HG03432 (cell line): ENCODE data around the gene TNFAIP8.

Source experiments
- ATAC-seq: cut with Tn5 transposase; IDR thresholded peaks from one replicate; pipeline ENCODE4 v1.9.1; 2021; ENCODE audit warnings: mild to moderate bottlenecking, moderate library complexity; ENCODE audit not compliant: unreplicated experiment

The TNFAIP8 gene

DNA sequence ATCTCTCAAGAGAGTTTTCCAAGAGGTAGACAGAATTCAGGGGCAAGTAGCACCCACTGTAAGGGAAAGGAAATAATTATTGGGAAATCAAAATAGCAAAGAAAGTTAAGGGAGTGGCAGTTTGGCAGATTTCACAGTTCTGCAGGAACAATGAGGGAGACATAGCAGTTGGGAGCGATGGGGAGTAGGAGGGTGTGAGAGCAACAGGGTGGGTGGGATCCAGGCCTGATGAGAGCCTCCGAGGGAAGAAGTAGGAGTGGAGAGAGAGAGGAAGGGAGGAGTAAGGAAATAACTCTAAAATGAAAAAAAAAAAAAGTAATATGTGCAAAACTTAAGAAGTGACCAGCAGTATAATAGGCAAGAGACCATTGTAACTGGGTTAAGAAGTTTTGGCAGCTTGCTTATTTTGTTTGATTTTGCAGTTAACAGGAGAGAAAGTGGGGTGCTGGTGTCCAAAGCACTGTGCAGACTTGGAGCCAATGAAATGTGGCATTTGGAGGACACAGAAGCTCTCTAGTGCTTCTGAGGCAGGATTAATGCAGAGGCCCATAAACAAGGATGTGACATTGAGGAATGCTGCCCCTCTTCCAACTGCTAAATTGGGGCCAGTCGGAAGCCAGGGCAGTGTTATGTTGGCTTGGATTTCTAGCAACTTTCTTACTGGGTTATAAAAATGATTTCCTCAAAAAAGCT, 10.2 kb downstream of the TNFAIP8 start:
- no peak for ATAC-seq

DNA sequence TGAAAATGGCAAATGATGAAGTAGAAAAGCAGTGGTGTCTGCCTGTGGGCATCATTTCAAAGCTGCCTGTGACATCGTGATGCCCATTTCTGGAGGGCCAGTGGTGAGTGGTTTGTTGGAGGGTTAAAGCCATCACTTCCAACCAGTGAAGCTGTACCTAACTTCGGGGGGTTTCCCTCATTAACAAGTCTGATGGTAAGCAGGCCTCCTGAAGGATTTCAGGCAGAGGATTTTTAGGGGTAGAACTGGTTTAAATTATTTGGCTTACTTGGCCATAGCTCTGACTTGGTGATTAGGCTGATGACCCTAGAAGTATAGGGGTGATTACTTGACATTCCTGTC, 10.7 kb downstream of the TNFAIP8 start:
- ATAC-seq: peak; percentile 42

DNA sequence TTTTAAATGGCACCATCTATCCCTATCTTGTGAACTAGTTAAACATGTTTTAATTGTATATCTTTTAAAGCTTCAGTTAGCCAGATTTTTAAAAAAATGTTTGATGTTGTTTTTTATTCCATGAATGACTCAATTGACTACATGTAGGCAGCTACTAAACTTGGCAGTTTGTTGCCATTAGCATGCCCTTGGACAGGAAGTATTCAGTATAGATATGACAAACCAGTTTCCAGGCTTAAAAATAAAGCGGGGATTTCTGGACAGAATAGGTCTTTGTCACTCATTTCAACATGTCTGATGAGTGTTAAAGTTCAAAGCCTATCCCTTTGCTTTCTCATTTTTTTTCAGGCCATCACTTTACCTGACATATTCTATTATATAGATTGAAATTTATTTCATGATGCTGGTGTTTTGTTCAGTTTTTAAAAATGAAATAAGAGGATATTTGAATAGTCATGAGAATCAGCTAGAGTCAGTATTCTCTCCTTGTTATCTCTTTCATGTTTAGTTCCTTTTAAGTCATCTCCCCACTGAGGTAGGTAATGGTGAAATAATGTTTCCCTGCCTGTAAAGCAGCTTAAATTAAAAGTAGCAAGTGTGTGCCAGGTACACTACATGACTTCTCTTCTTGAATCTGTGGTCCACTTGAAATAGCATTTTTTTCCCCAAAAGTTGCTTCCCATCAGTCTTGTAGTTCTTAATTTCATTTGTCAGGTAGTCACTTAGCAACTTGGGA, 11.9 kb downstream of the TNFAIP8 start:
- peak; percentile 80 for ATAC-seq

DNA sequence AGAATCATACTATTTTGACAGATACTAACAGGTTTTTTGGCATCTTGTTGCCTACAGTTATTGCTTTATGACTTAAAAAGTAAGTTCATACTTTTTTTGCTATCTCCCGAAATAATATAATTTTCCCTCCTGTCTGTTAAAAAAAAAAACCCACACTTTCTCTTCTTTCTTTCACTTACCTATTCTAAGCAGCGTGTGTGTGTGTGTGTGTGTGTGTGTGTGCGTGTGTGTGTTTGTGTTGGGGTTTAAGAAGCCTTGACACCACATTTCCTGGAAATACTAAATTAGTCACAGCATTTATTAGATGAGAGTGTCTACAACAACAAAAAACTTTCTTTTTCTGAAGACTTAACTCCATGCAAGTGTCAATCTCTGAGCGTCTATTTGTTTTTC, 12.4 kb downstream of the TNFAIP8 start:
- ATAC-seq: no peak

DNA sequence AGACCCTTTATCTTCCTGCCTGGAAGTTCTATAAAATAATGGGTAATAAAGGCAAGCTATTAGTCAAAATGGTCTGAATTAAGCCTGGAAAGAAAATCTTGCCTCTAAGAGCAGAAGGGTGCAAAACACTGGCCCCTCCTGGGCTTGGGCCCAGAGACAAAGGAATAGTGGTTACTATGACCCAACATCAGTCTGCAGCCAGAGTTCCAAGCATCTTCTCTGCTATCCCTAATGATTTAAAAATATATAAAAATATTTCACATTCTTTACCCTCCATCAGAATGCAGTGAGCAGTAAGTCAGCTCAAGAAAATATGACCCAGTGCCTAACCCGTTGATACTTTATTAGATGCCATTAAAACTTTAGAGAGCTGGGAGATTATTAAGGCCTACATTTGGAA, 14.7 kb downstream of the TNFAIP8 start:
- ATAC-seq: no peak

DNA sequence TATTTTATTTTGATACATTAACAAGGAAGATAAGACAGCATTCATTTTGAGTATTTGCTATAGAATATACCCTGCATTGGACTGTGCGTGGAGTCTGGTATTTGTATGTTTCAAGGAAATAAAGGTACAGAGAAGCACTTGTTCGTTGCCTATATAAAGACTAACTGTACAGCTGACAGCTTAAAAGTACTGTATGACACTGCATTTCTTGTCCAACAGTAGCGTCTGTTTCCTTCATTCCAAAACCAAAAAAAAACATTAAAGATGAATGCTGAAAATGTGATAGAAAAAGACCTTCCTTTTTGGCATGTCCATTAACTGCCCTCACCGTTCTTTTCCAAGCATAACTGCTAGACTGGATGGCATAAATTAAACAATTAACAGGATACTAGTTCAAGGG, 15.3 kb downstream of the TNFAIP8 start:
- ATAC-seq: no peak

DNA sequence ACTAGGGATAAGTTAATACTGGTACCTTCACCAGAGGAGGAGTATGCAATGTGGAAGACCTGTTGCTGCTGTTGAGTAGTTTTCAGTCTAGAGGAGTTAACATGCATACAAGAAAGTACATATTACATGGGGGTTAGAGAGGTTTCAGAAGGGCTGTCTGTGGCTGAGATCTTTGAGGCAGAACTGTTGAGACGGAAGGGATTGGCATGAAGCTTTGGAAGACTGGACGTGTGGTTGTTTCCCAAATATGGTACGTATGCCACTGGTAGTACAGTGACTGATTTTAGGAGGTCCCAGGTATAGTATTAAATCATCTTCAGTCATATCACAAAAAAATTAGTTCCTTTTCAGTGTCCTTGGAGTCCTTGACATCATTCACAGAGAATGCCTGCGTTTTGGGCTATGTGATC, 17.6 kb downstream of the TNFAIP8 start:
- peak; percentile 54 for ATAC-seq

DNA sequence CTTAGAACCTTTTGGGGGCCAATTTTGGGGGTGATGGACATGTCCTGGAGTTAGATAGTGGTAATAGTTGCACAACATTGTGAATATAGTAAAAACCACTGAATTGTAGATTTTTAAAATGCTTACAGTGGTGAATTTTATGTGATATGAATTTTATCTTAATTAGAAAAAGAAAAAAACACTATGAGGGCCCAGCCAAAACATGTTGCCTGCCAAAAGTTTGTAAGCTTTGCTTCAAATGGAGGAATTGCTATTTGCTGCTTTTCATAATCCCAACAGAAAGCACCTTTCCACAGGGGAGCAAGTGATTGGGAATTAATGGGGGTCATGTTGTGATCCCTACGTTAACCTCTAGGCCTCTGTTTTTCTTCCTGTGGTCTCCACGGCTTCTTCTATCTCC, 19.1 kb downstream of the TNFAIP8 start:
- no peak for ATAC-seq

DNA sequence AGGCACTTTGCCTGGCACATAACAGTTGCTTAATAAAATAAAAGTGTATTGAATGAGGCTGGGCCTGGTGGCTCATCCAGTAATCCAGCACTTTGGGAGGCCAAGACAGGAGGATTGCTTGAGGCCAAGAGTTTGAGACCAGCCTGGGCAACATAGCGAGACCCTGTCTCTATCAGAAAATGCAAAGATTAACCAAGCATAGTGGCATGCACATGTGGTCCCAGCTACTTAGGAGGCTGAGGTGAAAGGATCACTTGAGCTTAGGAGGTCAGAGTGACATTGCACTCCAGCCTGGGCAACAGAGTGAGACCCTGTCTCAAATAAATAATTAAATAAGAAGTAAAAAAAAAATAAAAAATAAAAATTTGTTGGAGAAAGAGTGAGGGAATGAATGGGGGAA, 21.2 kb downstream of the TNFAIP8 start:
- ATAC-seq: no peak

DNA sequence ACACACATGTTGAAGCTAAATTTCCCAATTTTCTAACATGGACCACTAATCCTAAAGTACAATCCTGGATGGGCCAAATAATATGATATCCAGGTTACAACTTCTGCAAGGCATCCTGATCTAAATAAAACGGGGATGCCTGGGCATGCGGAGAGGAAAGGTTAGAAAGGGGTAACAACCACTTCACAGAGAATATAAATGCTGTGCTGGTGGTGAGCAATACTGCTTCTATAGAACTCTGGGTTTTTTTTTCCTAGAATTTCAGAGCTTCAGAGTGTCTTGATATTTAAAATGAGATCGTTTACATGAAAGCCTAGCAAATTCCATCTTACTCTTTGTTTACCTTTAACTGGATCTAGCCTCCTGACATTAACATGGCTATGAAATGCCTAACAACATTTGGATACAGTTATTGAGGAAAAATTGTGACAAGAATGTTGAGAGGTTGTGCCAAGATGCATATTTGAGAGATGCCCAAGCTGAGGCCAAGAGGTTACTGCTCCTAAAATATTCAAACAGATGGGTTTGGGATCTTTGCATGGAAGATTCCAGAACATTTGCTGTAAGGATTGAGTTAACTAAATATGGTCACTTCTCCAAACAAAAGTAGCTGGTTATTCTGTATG, 22.4 kb downstream of the TNFAIP8 start:
- ATAC-seq: no peak

DNA sequence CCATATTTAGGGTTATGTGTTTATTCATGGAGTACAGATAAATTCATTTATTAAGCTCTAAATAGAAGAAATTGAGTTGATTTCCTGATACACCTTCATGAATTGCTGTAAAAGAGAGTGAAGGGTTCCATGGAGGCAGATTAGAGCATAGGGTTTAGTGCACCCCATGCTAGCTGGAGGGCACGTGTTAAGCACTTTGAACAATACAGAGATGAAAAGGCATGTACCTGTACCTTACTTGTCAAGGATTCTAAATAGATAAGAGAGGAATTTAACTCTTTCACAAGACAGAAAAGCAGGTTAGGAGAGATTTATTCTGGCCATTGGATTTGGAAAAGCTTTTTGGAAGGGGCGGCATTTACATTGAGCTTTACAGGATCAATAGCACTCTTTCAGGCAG, 23.3 kb downstream of the TNFAIP8 start:
- ATAC-seq: no peak

DNA sequence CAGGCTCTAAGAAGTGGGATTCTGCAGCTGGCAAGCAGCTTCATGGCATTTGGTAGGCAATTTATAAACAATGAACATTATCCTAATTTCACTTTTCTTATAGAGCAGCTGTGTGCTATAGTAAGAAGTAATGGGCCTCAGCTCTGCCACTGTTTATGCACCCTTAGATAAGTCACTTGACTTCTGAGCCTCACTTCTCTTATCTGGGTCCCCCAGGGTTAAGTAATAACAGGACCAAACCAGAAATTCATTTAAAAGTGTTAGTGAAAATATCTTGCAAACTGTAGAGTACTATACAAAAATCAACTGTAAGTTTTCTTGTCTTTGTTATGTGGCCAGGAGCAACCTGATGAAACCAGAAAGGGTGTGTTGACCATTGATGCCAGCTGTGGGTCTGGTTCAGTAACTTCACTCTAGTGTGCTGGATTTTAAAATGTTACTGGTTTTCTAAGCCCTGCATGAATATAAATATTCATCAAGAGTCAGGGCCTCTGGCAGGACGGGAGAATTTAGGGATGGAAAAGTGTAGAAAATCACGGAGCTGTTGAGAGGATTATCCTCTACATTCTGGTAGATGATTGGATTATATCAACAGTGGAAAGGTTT, 24.2 kb downstream of the TNFAIP8 start:
- no peak for ATAC-seq

DNA sequence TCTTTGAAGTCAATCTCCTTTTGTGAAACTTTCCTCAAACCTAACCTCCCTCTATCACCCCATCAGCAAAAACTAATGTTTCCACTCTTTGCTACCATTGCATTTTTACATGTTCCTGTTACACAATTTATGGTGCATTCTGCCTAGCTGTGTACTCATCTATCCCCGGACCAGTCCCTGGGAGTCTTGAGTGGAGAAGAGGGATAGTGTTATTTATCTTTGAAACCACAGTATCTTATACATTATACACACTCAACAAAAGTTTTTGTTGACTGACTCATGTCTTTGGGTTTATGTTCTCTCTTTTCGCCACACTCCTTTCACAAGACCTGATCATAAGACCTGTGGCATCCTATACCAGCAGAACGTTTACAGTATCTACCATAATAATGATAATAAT, 26.4 kb downstream of the TNFAIP8 start:
- no peak for ATAC-seq

DNA sequence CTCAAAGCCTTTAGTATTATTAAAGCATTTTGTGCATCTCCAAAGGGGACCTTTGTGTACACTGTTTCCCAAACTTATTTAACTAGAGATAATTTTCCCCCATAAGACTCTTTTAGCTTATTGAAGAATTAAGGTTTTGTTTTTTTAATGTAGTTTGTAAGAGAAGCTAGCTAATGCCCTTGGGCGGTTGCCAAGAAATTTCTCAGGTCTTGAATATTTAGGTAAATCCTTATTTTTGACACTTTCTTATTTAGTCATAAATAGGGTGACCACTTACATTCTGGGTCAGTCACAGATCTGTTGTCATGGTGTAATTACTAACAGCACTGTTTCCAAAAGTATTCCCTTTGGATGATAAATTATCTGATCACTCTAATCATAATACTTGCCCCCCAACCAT, 27.2 kb downstream of the TNFAIP8 start:
- no peak for ATAC-seq

DNA sequence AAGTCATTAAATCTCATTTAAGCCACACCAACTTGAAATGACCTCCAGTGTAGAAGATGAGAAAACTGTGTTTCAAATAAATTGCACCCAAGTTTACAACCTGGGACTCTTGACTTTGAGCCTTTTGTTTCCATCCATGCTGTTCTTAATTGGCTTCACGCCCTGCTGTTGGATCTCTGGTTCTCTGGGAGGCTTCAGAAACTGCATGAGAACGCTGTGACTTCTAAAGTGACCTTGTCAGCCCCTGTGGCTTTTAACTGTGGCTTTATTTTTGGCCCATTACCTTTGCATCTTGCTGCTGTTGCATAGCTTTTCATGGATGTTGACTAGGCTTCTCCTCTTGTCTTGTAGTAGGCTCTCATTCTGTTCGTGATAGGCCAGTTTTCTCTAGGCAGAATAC, 29.3 kb downstream of the TNFAIP8 start:
- ATAC-seq: peak; percentile 51

DNA sequence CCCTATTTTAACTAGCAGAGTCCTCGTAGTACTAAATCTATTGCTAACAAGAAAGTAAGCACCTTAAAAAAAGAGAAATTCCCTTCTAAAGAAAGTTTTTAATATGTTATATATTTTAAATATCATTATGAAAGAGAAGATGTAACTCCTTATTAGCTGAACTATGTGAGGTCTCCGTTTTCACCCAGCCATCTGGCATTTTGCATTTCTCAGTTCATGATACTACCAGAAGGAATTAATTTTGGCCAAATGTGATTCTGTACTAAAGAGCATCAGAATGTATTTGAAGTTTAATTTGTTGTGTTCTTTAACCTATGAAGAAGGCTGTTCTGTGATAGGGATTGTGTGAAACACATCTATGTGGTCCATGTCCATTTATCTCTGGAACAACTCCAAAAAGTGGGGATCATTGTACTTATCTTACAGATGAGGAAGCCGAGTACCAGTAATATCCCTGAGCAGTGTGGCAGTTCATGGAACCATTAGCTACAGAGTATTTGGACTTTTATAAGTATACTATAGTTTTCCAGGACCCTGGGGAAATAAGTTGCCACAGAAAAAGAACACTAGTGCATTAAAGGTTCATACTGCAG, 29.8 kb downstream of the TNFAIP8 start:
- ATAC-seq: peak; percentile 31

DNA sequence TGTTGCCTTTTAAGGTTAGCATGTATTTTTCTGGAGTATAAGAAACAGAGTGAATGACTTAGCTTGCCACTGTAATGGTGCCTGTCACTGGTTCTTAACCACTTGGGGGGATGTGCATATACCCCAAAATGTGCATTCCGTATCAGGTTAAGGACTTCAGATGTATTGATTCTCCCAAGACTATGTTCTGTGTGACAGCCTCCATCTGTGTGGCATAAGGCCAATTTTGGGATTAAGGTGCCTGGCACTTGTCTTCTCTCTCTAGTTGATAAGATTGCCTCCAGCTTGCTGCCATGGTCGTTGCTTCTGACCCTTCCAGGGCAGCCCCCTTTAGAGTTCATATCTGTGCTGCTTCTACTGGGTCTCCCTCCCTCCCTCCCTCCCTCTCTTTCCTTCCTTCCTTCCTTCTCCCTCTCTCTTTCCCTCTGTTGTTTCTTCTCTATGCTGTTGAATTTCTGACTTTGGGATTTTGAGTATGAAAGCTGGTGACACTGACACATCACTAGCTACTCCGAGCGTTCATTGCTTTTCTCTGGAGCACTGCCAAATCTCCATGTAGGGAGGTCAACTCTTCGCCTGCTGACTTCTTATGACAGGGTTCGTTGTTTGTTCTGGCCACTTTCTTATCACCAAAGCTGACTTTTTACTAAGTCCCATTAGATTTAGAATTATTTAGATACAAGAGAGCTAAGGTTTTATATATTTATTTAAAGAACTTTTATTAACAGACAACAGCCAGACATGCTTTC, 31.0 kb downstream of the TNFAIP8 start:
- no peak for ATAC-seq

DNA sequence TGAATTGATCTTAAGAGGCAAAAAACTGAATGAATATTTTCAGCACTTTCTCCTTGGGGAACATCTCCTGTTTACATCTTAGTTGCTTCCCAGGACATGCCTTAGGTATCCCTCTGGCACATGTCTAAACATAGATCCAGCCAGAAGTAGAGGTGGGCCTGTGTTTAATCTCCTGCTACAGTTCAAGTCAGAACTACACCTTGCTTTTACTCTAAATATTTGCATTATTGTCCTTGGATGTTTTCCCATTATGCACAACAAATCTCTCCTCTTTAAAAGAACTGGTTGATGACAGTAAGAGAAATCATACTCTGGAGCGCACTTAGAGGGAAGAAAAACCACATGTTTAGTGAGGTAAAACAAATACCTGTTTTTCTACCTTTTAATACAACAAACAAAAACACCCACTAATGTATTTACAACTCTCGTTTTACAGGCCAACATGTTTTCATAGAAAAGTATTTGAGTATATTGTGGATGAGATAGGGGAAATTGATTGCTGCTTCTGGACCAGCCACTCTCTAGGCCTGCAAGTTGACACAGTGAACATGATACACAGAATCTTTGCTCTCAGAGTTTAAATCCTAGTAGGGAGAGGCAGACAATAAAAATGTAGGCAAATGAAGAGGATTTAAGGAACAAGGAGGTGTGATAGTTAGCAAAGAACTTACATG, 32.3 kb downstream of the TNFAIP8 start:
- ATAC-seq: no peak

DNA sequence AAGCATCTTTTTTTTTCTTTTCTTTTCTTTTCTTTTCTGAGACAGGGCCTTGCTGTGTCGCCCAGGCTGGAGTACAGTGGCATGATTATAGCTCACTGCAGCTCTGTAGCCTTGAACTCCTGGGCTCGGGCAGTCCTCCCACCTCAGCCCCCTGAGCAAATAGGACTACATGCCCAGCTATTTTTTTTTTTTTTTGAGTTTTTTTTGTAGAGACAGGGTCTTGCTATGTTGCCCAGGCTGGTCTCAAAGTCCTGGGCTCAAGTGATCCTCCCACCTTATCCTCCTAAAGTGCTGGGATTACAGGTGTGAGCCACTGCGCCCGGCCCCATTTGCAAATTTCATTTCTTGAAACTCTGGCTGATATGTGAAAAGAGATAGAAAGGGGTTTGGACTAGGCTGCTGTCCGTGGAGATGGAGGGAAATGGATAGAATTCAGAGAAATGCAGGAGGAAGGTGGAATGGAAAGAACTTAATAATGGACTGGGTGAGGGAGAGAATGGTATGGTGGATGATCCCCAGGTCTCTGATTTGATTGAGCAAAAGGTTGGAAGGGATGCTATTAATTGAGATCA, 32.9 kb downstream of the TNFAIP8 start:
- no peak for ATAC-seq
